HL-60/S4 treated with retinoic acid at 250 ng/mL for 4 days and 3 days (cell line): ENCODE results near the gene NF2.
"Not testable (repeated sequence)": the region's sequence is repeated elsewhere in the genome, so short reads cannot be mapped to it uniquely, and the experiment has no call there.

ENCODE experiments used
- in situ Hi-C: fragments of 300-500 bp; cut with MboI; formaldehyde crosslinking; loops from 2 replicates; pipeline ENCODE4 v1.7.0; 2022; ENCODE audit warnings: low sequenced_read_pairs

NF2 gene

GRCh38 chr22:29603358-29604075 lies at the start of gene NF2:
TSS of gene NF2 (plus strand) at chr22:29603633. CDS start at chr22:29603999, 366 bp downstream.
- in situ Hi-C loops, result no loop called here

DNA sequence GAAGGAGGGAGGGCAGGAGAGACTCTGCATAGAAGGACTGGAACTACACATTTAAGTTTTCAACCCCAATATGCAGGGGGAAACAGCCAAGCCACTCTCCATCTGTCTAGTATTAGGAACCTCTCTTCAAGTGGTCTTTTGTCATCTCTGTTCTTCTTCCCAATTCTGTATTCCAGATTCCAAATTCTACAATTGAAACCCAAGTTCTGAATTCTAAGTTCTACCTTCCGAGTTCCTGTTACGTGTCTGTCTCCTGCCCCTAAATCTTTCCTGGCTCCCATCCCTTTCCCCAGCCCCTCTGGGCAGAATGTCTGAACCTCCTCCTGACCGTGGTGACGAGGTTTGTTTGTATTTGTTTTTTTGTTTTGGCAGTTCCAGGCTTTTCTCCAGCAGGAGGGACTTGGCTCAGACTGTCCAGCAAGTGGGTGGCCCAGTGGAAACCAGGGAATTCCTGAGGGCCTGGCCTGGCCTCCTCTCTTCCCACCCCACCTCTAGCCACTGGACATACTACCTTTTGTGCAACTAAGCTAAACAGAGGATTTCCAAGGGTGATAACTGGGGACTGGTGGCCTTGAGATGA lies 48.3 kb upstream of the NF2 start:
- in situ Hi-C loops, result no loop called here

GRCh38 chr22:29559030-29559429 lies 44.4 kb upstream of the NF2 start:
- in situ Hi-C loops, result no loop called here

- in situ Hi-C loops, result no loop called here
Observed at GRCh38 chr22:29559853-29560252, 43.6 kb upstream of the NF2 start.

- in situ Hi-C loops, result no loop called here
Observed at GRCh38 chr22:29563652-29564460, 39.6 kb upstream of the NF2 start.

GRCh38 chr22:29566513-29566912 lies 36.9 kb upstream of the NF2 start:
- in situ Hi-C loops, result not testable (repeated sequence)

GRCh38 chr22:29567338-29567737 lies 36.1 kb upstream of the NF2 start:
- in situ Hi-C loops, result no loop called here

GRCh38 chr22:29569011-29569678 lies 34.3 kb upstream of the NF2 start:
- in situ Hi-C loops, result no loop called here

DNA sequence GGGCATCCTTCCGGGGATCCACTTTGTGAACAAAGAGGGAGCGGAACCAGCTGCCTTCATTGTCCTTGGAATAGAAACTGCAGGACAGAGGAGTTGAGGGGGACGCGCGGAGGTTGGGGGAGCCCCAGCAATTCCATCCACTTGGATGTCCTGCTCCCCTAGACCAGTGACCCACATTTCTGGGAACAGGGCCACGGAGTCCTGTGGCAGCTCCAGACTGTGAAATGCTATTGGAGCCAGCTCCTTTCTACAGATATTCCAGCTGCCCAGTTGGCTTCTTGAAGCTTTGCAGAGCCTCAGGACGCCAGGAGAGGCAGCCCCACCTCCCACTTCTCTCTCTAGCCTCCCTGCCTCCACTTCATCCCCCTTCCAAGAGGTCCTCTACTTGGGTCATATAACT lies 33.0 kb upstream of the NF2 start:
- in situ Hi-C loops, result no loop called here

DNA sequence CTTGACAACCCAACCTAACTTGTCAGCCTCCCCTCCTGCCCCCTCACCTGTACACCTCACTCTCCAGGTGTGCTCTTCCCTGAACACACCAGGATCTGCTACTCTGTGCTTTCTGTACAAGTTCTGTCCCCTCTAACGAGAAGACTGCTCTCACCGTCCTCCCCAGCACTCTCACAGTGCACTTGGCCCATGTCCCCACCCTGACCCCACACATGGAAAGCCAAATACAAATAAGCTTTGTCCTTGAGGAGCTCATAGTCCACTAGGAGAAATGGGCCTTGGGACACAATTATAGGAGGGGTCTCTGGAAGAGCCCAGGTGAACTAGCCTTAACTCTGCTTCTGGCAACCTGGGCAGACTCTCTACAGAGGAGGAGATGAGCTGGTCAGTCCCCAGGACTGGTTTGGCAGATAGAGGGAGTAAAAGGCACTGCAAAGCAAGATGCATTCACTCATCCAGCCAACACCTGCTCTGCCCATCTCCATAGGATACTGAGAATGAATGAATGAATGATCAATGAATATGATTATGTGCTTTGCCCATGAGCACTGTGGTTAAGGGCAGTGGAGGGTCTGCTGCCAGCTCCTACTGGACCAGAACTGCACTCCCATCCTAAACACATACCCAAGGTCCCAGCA lies 32.4 kb upstream of the NF2 start:
- in situ Hi-C loops, result no loop called here

- in situ Hi-C loops, result no loop called here
Observed at GRCh38 chr22:29574762-29575450, 28.5 kb upstream of the NF2 start.

- in situ Hi-C loops, result no loop called here
Observed at GRCh38 chr22:29578462-29579200, 24.8 kb upstream of the NF2 start.

GRCh38 chr22:29580200-29580810 lies 23.1 kb upstream of the NF2 start:
- in situ Hi-C loops, result no loop called here

- in situ Hi-C loops, result no loop called here
Observed at GRCh38 chr22:29581799-29582198, 21.6 kb upstream of the NF2 start.

DNA sequence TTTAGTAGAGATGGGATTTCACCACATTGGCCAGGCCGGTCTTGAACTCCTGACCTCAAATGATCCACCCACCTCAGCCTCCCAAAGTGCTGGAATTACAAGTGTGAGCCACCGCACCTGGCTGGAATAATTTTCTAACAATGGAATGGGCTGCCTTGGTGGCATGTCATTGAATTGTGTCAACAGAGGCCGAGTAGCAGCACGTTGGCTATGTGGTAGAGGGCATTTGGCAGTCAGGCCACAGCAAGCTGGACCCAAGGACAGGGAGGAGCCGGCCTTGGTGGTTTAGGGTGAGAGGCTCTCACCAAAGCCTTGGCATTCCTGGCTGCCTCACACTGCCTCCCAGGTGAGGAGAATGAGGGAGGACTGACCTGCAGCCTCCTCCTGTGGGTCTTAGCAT lies 18.5 kb upstream of the NF2 start:
- in situ Hi-C loops, result no loop called here

DNA sequence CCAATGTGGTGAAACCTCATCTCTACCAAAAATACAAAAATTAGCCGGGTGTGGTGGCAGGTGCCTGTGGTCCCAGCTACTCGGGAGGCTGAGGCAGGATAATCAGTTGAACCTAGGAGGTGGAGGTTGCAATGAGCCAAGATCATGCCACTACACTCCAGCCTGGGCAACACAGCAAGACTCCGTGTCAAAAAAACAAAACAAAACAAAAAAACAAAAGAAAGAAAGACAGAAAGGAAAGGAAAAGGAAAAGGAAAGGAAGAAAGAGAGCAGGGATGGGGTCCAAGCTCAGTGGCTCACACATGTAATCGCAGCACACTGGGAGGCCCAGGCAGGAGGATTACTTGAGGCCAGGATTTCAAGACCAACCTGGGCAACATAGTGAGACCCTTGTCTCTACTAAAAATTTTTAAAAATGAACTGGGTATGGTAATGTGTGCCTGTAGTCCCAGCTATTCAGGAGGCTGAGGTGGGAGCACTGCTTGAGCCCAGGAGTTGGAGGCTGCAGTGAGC lies 17.2 kb upstream of the NF2 start:
- in situ Hi-C loops, result not testable (repeated sequence)

DNA sequence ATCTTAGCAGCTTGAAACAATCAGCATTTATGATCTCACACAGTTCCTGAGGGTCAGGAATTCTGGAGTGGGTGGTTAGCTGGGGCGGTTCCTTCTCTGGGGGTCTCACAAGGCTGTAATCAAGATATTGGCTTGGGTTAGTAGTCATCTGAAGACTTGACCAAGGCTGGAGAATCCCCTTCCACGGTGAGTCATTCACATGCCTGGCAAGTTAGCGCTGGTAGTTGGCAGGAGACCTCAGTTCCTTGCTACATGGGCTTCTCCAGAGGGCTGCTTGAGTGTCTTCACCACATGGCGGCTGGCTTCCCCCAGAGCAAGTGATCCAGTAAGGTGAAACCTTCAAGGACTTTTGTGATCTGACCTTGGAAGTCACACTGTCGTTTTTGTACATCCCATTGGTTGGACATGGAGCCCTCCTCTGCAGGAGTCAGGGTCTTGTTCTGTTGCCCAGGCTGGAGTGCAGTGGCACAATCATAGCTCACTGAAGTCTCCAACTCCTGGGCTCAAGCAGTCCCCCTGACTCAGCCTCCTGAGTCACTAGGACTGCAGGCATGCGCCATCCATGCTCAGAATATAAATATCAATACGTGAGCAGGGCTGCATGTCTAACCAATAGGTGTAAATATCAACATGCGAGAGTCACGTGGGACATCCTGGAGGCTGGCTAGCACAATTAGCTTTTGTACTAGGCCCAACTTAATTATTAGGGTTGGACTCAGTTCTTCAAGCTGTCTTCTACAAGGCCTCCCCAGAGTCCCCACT lies 15.3 kb upstream of the NF2 start:
- in situ Hi-C loops, result no loop called here

- in situ Hi-C loops, result no loop called here
Observed at GRCh38 chr22:29593923-29594322, 9.5 kb upstream of the NF2 start.
